HAP-1 (cell line): ENCODE data around the gene MYOG.

ENCODE experiments used
- DNase-seq, 2 experiments: peaks; one replicate each; pipeline ENCODE4 v3.0.0-alpha.2; 2016 to 2020; ENCODE audit warnings: low spot score in 2 of 2
- H3K27me3 ChIP-seq: fragments of 250-450 bp; sonication (Bioruptor Pico); 2 replicates; pipeline ENCODE4 v1.5.1; 2020; ENCODE audit warnings: low read depth, mild to moderate bottlenecking, moderate library complexity
- H3K36me3 ChIP-seq: fragments of 250-450 bp; sonication (Bioruptor Pico); replicated peaks from 2 replicates; pipeline ENCODE4 v1.5.1; 2020; ENCODE audit warnings: mild to moderate bottlenecking
- H3K4me1 ChIP-seq: fragments of 250-450 bp; sonication (Bioruptor Pico); 2 replicates; pipeline ENCODE4 v1.5.1; 2020; ENCODE audit warnings: mild to moderate bottlenecking
- H3K4me3 ChIP-seq: fragments of 250-450 bp; sonication (Bioruptor Pico); 2 replicates; pipeline ENCODE4 v1.5.1; 2020; ENCODE audit warnings: mild to moderate bottlenecking, moderate library complexity
- H3K9me3 ChIP-seq: fragments of 250-450 bp; sonication (Bioruptor Pico); 2 replicates; pipeline ENCODE4 v1.5.1; 2020; ENCODE audit warnings: mild to moderate bottlenecking, moderate library complexity
- in situ Hi-C: fragments of 300-500 bp; cut with MboI; formaldehyde crosslinking; loops from 3 replicates; pipeline ENCODE4 v1.14.3; 2020; ENCODE audit warnings: low sequenced_read_pairs, inconsistent platforms, mixed read lengths

Gene MYOG

GRCh38 chr1:203091199-203091477, 5.3 kb upstream of the MYOG start:
- no peak overlapping the region for H3K4me3 ChIP-seq
- peaks cover 2% of the 10 kb centered on the region; the same call in 1 of the 2 replicates for H3K27me3 ChIP-seq
- no peaks in the 10 kb centered on the region for H3K4me1 ChIP-seq
- in situ Hi-C loops: no loop called here
- peaks cover 6% of the 10 kb centered on the region; the same call in 1 of the 2 replicates for H3K9me3 ChIP-seq
- H3K36me3 ChIP-seq: no peaks in the 10 kb centered on the region
- DNase-seq: no peak

DNA sequence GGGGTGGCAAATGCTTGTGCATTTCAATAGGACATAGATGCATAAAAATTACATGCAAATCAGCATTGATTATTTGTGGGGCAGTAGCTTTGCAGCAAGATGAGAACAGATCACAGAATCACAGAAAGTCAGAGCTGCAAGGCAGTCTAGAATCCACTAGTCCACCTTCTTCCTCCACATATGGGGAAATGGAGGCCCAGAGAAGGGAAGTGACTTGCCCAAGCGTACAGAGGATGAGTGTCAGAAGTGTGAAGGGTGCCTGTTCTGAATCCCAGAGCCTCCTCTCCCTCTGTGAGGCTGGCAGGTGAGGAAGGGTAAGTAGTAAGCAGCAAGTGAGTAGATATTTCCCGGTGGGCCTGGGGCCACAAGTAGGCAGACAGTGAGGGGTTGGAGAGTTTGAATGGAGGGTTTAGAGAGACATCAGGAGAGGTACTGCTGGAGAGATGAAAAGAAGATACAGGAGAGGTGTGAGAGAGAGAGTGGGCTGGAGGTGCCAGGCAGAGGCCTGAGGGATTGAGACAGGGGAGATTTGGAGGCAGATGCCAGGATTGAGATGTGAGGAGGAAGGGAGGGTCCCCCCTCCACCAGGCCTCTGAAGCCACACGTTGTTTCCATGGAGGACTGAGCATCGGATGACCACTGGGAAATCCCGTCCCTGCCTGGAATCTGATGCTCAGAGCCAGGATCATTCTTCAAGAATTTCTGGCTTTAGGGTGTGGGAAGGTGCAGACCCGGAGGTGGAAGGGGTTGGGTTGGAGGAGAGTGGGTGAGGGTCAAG, 4.8 kb upstream of the MYOG start:
- no peaks in the 10 kb centered on the region for H3K4me1 ChIP-seq
- in situ Hi-C loops: no loop called here
- peaks cover 6% of the 10 kb centered on the region; the same call in 1 of the 2 replicates for H3K9me3 ChIP-seq
- DNase-seq: no peak
- H3K27me3 ChIP-seq: peaks cover 2% of the 10 kb centered on the region; the same call in 1 of the 2 replicates
- H3K36me3 ChIP-seq: no peaks in the 10 kb centered on the region
- no peak overlapping the region for H3K4me3 ChIP-seq

GRCh38 chr1:203089651-203090045, 3.8 kb upstream of the MYOG start:
- no peaks in the 10 kb centered on the region for H3K4me1 ChIP-seq
- H3K36me3 ChIP-seq: no peaks in the 10 kb centered on the region
- no peak for DNase-seq
- H3K27me3 ChIP-seq: peaks cover 2% of the 10 kb centered on the region; the same call in 1 of the 2 replicates
- peaks cover under 1% of the 10 kb centered on the region; the same call in 1 of the 2 replicates for H3K9me3 ChIP-seq
- no peak overlapping the region for H3K4me3 ChIP-seq
- in situ Hi-C loops: no loop called here

- Histone ChIP-seq H3K27me3 (peaks cover 2% of the 10 kb centered on the region; the same call in 1 of the 2 replicates), H3K9me3 (no peaks in the 10 kb centered on the region)
- in situ Hi-C loops: no loop called here
These were observed 3.3 kb upstream of the MYOG start for GRCh38 chr1:203089001-203089650.

DNA sequence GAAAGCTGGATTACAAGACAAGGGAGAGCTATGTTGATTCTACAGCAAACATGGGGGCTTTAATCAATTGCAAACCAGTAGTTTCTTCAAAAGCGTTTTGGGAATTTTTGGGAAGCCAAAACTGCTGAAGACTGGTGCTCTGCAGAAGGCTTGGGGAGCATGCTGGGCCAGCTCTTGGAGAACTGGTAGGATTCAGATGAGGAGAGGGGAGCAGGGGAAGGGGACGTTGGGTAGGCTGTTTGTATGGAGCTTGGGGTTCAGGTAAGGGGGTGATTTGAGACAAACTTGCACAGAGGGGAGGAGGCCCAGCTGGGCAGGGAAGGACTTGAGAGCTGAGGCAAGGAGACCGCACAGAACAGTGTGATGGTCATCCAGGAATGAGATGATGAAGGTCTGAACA, 2.6 kb upstream of the MYOG start:
- Histone ChIP-seq H3K4me1 (no peaks in the 10 kb centered on the region), H3K36me3 (no peaks in the 10 kb centered on the region), H3K4me3 (no peak overlapping the region), H3K9me3 (no peaks in the 10 kb centered on the region), H3K27me3 (peaks cover 2% of the 10 kb centered on the region; the same call in 1 of the 2 replicates)
- in situ Hi-C loops: no loop called here
- DNase-seq: no peak

More at GRCh38 chr1:203089001-203089650, 3.3 kb upstream of the MYOG start:
- Histone ChIP-seq H3K36me3 (no peaks in the 10 kb centered on the region), H3K4me1 (no peaks in the 10 kb centered on the region), H3K4me3 (no peak overlapping the region)
- DNase-seq: no peak

DNA sequence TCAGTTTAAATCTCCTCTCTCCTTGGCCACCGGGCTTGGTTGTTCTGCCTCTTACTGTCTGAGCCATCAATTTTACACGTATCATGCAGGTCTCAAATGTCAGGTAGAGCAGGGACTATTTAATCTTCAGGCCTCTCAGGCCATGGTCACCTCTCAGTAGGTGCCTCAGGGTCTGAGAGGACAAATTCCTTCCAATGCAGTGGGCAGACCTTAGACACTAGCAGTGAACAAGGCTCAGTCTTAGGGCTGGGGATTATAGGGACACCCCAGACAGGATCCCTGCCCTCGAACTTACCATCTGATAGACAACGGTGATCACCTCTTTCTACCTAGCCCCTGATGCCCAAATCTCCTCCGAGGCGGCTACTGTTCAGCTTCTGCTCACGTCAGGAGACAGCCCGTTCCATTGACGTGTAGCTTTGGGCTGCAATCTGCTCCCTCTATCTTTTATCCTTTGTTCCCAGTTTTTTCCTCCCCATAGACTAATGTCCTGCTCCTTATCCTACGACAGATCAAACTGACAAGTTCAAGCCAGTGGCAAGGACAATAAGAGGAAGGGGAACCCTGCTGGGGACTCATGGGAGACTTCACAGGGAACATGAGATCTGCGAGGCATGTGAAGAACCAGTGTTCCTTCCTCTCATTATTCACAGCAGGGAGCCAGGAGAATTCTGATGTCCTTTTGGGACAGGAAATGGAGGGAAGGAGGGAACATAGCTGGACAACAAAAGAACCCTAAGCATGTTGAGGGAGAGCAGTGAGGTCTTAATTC, 1.4 kb upstream of the MYOG start:
- Histone ChIP-seq H3K27me3 (peaks cover 2% of the 10 kb centered on the region; the same call in 1 of the 2 replicates), H3K36me3 (no peaks in the 10 kb centered on the region), H3K9me3 (no peaks in the 10 kb centered on the region), H3K4me3 (no peak overlapping the region), H3K4me1 (no peaks in the 10 kb centered on the region)
- in situ Hi-C loops: no loop called here
- DNase-seq: no peak

DNA sequence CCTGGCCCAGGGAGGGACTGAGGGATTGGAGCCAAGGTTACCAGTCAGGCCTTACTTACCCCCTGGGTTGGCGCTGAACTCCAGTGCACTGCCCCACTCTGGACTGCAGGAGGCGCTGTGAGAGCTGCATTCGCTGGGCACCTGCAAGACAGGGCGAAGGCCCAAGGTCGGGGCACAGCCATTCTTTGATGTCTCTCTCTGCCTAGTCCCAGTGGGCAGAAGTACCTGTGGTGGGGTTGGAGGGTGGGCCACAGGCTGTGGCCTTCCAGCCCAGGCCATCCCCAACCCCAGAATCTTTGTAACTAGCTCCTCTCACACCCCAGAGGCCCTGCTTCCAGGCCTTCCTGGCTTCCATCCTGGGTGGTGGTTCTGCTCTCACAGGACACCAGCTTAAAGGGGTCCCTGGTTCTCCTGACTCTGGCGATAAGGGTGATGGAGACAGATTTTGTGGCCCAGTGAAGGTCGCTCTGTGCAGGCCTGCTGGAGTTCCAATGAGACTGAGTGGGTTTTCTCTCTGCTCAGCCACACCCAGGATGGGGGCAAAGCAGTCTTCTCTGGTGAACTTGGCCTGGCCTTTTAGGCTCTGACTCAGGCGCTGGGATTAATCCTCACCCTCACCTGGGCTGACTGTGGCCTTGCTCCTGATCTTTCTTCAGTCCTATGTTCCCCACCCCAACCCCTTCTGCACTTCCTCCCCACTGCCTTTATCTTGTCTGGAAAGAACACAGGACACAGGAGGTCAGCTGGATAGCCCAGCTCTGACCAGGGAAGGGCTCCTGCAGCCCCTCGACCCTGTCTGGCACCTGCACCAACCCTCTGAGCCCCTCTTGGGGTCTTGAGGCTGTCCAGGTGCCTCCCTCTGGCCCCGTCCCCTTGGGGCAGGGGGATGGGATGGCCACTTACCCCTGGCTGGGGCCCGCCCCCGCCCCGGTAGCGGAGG, 954 bp downstream of the MYOG start:
- Histone ChIP-seq H3K4me1 (no peaks in the 10 kb centered on the region), H3K36me3 (no peaks in the 10 kb centered on the region), H3K27me3 (peaks cover 2% of the 10 kb centered on the region; the same call in 1 of the 2 replicates), H3K9me3 (no peaks in the 10 kb centered on the region), H3K4me3 (no peak overlapping the region)
- peak in 1 of 2 experiments; percentile 59 for DNase-seq
- in situ Hi-C loops: no loop called here

DNA sequence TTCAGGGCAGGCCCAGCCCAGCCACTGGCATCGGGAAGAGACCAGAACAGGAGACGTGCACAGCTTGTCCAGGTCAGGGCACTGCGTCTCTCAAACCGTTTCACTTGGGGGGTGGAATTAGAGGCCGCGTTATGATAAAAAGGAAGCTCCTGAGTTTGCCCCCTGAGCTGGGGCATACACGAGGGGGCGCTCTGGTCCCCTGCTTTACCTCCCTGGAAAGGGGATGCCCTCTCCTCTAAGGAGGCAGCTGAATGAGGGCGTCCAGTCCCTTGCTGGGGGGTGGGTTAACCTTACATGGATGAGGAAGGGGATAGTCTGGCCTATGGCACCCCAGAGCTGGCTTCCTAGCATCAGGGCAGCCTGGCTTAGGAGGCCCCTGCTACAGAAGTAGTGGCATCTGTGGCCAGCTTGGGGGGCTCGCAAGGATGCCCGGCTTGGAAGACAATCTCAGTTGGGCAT, 2.3 kb downstream of the MYOG start:
- Histone ChIP-seq H3K4me1 (no peaks in the 10 kb centered on the region), H3K27me3 (peaks cover 2% of the 10 kb centered on the region; the same call in 1 of the 2 replicates), H3K4me3 (no peak overlapping the region), H3K9me3 (no peaks in the 10 kb centered on the region), H3K36me3 (no peaks in the 10 kb centered on the region)
- DNase-seq: no peak
- in situ Hi-C loops: no loop called here

GRCh38 chr1:203082571-203083462, 3.0 kb downstream of the MYOG start:
- Histone ChIP-seq H3K9me3 (no peaks in the 10 kb centered on the region), H3K36me3 (no peaks in the 10 kb centered on the region), H3K27me3 (peaks cover 2% of the 10 kb centered on the region; the same call in 1 of the 2 replicates), H3K4me1 (no peaks in the 10 kb centered on the region), H3K4me3 (no peak overlapping the region)
- DNase-seq: no peak
- in situ Hi-C loops: no loop called here

DNA sequence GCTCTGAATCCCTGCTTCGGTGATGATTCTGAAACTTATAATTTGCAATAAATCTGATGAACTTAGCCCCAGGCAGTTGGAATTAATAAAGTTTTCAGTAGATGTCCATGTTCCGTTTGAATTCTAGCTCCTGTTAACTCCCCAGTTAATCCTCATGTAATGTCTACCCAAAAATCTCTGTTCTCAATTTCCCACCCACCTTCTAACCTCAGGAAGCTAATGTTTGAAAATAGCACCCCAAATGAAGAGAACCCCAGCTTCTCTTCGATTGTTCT, 3.6 kb downstream of the MYOG start:
- in situ Hi-C loops: no loop called here
- Histone ChIP-seq H3K4me3 (no peak overlapping the region), H3K27me3 (no peaks in the 10 kb centered on the region; the same call in 1 of the 2 replicates), H3K9me3 (no peaks in the 10 kb centered on the region), H3K4me1 (no peaks in the 10 kb centered on the region), H3K36me3 (no peaks in the 10 kb centered on the region)
- DNase-seq: no peak

- H3K9me3 ChIP-seq: no peaks in the 10 kb centered on the region
- no peak overlapping the region for H3K4me3 ChIP-seq
- H3K27me3 ChIP-seq: no peaks in the 10 kb centered on the region
- no peaks in the 10 kb centered on the region for H3K4me1 ChIP-seq
- no peaks in the 10 kb centered on the region for H3K36me3 ChIP-seq
- DNase-seq: no peak
- in situ Hi-C loops: no loop called here
These were observed 4.2 kb downstream of the MYOG start for GRCh38 chr1:203081465-203082230.

DNA sequence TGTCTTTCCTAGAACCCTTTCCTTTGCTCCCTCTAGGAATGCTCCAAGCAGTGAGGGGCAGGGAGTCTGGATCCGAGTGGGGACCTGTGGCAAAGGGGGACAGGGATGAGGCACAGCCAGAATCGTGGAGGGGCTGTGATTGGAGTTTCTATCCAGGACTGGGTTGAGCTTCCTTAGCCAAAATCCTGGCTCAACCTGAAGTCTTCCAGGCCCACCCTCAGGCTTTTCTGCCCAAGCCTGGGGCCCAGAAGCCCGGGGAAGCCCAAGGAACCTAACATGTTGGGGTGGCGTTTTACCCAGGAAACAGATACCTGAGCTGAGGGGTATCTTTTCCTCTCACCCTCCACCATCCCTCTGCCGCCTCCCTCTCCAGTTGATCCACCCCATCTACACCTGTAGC, 5.4 kb downstream of the MYOG start:
- in situ Hi-C loops: no loop called here
- Histone ChIP-seq H3K9me3 (no peaks in the 10 kb centered on the region), H3K4me1 (no peaks in the 10 kb centered on the region)

More for the DNA sequence above, 5.4 kb downstream of the MYOG start:
- Histone ChIP-seq H3K4me3 (no peak overlapping the region), H3K36me3 (no peaks in the 10 kb centered on the region), H3K27me3 (no peaks in the 10 kb centered on the region)
- DNase-seq: no peak
